Mucosa of descending colon (tissue), 3 donors: ENCODE measurements around the gene FER. TPM values are rescaled to one million over a fixed set of nuclear protein-coding genes. Genes with fewer than 3 reads are reported as not detected.
"Not testable (repeated sequence)": the region's sequence is repeated elsewhere in the genome, so short reads cannot be mapped to it uniquely, and the experiment has no call there.

Experiments used
- ATAC-seq: fragments of 200-7000 bp; cut with Tn5 transposase; one replicate; pipeline ENCODE4 v1.9.1; 2020; ENCODE audit warnings: mild to moderate bottlenecking, moderate library complexity
- DNase-seq, 3 donors: peaks; one replicate each; pipeline ENCODE4 v3.0.0-alpha.2; 2020
- H3K36me3 ChIP-seq: fragments of 200-600 bp; one replicate; pipeline ENCODE4 v1.8.0; 2021; ENCODE audit warnings: low read depth, mild to moderate bottlenecking
- H3K4me1 ChIP-seq: fragments of 200-600 bp; one replicate; pipeline ENCODE4 v1.8.0; 2021; ENCODE audit warnings: low read depth, mild to moderate bottlenecking
- H3K4me3 ChIP-seq: fragments of 200-600 bp; one replicate; pipeline ENCODE4 v1.8.0; 2021; ENCODE audit warnings: mild to moderate bottlenecking
- H3K9me3 ChIP-seq: fragments of 200-600 bp; one replicate; pipeline ENCODE4 v1.8.0; 2021; ENCODE audit warnings: mild to moderate bottlenecking
- CTCF ChIP-seq: fragments of 200-600 bp; IDR thresholded peaks from one replicate; pipeline ENCODE4 v1.8.0; 2022; ENCODE audit warnings: antibody characterized with exemption, mild to moderate bottlenecking
- intact Hi-C, 2 donors: fragments of 100-400 bp; cut with DNase I in 1 of 2; cut with micrococcal nuclease in 1 of 2; formaldehyde crosslinking; loops; one replicate each; pipeline versions ENCODE4 v1.11.0 to v1.11.1; 2022; cut with DNase I, micrococcal nuclease
- total RNA-seq, 3 donors: library from RNA; stranded (reverse); fragmentation: NEBNext Ultra II Directional in 2 of 3; extraction: Animal tissue kit (Norgen Biotek cat#: 25700) in 2 of 3; gene quantifications; one replicate each; pipeline versions ENCODE4 v1.2.1 to v1.2.4, GENCODE V29; 2021 to 2023
- donor health status: DM: no; HTN: no; CAD: no; lungs with moderate emphysema.
- donor health status: DM: no; HTN: no; CAD: no.
- donor health status: DM: no; HTN: yes; CAD: no.

FER gene
- total RNA-seq, 3 donors from 2014 or later: 12.8 to 44.0 (median 13.6) TPM

DNA sequence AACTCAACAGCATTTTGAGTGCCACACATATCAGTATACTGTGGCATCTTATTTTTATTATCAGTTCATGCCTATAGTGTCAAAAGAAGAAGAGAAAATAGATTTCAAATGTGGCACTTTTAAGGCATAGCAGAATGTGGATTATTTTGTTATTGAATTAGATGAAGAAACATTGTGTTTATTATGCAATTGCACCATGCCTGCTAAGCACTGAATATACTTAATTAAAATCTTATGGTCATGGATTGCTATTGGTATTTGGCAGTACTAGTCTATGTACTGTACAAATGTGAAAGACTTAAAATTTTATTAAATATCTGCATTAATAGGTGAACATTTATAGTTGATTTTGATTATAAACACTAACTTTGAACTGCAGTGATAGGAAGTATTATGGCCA lies 128.8 kb downstream of the FER start:
- H3K4me3 ChIP-seq: no peak overlapping the region
- TF ChIP-seq CTCF: no peak
- no peaks in the 10 kb centered on the region for H3K9me3 ChIP-seq
- DNase-seq: no peak
- no peak for ATAC-seq
- H3K4me1 ChIP-seq: no peaks in the 10 kb centered on the region
- intact Hi-C loops: no loop called here
- no peaks in the 10 kb centered on the region for H3K36me3 ChIP-seq

DNA sequence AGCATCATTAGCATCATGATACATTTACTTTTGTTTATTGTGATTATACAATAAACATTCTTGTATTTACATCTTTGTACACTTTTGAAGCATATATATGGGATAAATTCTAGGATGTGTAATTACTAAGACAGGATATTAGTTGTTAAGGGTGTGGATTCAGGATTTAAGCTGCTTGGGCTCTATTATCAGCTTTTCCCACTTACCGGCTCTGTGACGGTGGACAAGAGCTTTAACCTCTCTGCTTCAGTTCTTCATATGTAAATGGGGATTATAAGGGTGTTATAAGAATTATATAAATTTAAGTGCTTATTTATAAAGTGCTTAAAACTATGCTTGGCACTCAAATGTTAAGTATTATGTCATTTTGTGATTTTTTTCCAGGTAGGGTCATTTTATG lies 131.1 kb downstream of the FER start:
- no peak for ATAC-seq
- no peaks in the 10 kb centered on the region for H3K36me3 ChIP-seq
- no peaks in the 10 kb centered on the region for H3K4me1 ChIP-seq
- intact Hi-C loops: no loop called here
- no peak for DNase-seq
- H3K4me3 ChIP-seq: no peak overlapping the region
- H3K9me3 ChIP-seq: no peaks in the 10 kb centered on the region
- TF ChIP-seq CTCF: no peak

GRCh38 chr5:108881133-108881532 lies 133.4 kb downstream of the FER start:
- ATAC-seq: no peak
- no peak overlapping the region for H3K4me3 ChIP-seq
- no peaks in the 10 kb centered on the region for H3K4me1 ChIP-seq
- no peak for DNase-seq
- no peaks in the 10 kb centered on the region for H3K36me3 ChIP-seq
- TF ChIP-seq CTCF: no peak
- intact Hi-C loops: no loop called here
- H3K9me3 ChIP-seq: no peaks in the 10 kb centered on the region

DNA sequence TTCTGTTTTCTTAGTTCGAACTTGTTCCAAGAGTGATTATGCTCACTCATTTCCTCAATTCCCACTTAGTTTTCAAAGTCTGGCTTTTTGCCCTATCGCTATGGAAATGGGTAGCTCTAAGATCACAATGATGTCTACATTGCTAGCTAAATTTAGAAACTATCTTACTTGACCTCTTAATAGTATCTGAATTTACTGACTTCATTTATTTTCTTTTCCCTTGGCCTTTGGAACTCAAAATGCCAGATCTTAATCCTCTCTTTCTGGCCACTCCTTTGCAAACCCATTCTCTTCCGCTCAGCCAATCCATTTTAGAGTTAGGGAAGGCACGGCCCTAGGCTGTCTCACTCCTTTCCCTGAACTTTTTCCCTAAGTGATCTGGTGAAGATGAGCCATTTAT lies 137.0 kb downstream of the FER start:
- TF ChIP-seq CTCF: no peak
- Histone ChIP-seq H3K4me3 (no peak overlapping the region), H3K4me1 (no peaks in the 10 kb centered on the region), H3K36me3 (no peaks in the 10 kb centered on the region), H3K9me3 (no peaks in the 10 kb centered on the region)
- no peak for DNase-seq
- intact Hi-C loops: no loop called here
- no peak for ATAC-seq

DNA sequence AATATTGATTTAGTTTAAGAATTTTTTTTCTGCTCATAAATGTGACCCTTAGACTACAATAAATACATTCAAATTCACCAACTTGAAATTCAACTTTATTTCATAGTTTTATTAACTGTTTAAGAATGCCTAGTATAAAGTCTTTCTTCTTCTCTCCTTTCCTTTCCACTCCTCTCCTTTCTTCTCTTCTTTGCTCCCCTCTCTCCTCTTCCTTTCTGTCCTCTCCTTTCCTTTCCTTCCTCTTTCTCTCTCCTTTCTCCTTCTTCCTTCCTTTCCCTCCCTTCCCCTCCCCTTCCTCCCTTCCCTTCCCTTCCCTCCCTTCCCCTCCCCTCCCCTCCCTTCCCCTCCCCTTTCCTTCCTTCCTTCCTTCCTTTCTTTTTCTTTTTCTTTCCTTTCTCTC lies 150.6 kb downstream of the FER start:
- no peaks in the 10 kb centered on the region for H3K9me3 ChIP-seq
- no peak for TF ChIP-seq CTCF
- no peak for DNase-seq
- intact Hi-C loops: no loop called here
- no peaks in the 10 kb centered on the region for H3K4me1 ChIP-seq
- no peak overlapping the region for H3K4me3 ChIP-seq
- no peak for ATAC-seq
- no peaks in the 10 kb centered on the region for H3K36me3 ChIP-seq

- H3K4me3 ChIP-seq: no peak overlapping the region
- H3K9me3 ChIP-seq: no peaks in the 10 kb centered on the region
- DNase-seq (no peak), ATAC-seq (no peak)
- intact Hi-C loops: no loop called here
- H3K36me3 ChIP-seq: no peaks in the 10 kb centered on the region
- no peak for TF ChIP-seq CTCF
- no peaks in the 10 kb centered on the region for H3K4me1 ChIP-seq
These were observed 151.0 kb downstream of the FER start for GRCh38 chr5:108898707-108899106.

DNA sequence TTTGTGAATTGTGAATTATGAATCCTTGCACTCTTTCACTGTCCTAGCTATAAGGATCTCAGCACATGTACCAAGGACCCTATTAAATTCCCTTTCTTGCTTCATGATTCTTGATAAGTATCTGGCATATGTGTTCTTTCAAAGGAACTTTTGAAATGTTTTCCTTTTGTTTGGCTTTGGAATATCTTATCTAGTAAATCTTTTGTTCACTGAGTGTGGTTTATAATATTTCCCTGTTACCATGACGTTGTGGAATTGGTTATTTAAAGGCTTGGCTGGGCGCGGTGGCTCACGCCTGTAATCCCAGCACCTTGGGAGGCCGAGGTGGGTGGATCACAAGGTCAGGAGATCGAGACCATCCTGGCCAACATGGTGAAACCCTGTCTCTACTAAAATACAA lies 151.5 kb downstream of the FER start:
- H3K36me3 ChIP-seq, intact Hi-C loops, H3K4me1 ChIP-seq, DNase-seq, H3K4me3 ChIP-seq, H3K9me3 ChIP-seq, ATAC-seq: not testable (repeated sequence)
